ENCODE measurements around the gene VPS52.
A peak's percentile ranks its signal among the peaks of the same experiment; 100 is the strongest.

Gene VPS52

GRCh38 chr6:33215271-33216116, 56.2 kb downstream of the VPS52 start:
- H3K4me3 ChIP-seq (ENCODE audit: low read length) = no peak overlapping the region
- no peak for TF ChIP-seq CTCF (IDR thresholded peaks at IDR 0.05; ENCODE audit: insufficient read depth, low read depth, low read length, missing control alignments)
- no peak for DNase-seq (ENCODE audit: low read depth)

GRCh38 chr6:33213989-33214335, 57.7 kb downstream of the VPS52 start:
- TF ChIP-seq CTCF (IDR thresholded peaks at IDR 0.05; ENCODE audit: insufficient read depth, low read depth, low read length, missing control alignments) = no peak
- peak overlapping the region; percentile 58 for H3K4me3 ChIP-seq (ENCODE audit: low read length)

GRCh38 chr6:33213166-33213988, 58.3 kb downstream of the VPS52 start:
- H3K4me3 ChIP-seq (ENCODE audit: low read length) = peak overlapping the region; percentile 58
- no peak for DNase-seq (ENCODE audit: low read depth)
- TF ChIP-seq CTCF (IDR thresholded peaks at IDR 0.05; ENCODE audit: insufficient read depth, low read depth, low read length, missing control alignments) = no peak

More at GRCh38 chr6:33213989-33214335, 57.7 kb downstream of the VPS52 start:
- DNase-seq (ENCODE audit: low read depth) = no peak

- DNase-seq (ENCODE audit: low read depth) = no peak
- H3K4me3 ChIP-seq (ENCODE audit: low read length) = peak overlapping the region; percentile 58
- no peak for TF ChIP-seq CTCF (IDR thresholded peaks at IDR 0.05; ENCODE audit: insufficient read depth, low read depth, low read length, missing control alignments)
Observed at GRCh38 chr6:33212857-33213165, 58.9 kb downstream of the VPS52 start.

GRCh38 chr6:33211666-33212422, 59.8 kb downstream of the VPS52 start:
- no peak overlapping the region for H3K4me3 ChIP-seq (ENCODE audit: low read length)
- TF ChIP-seq CTCF (IDR thresholded peaks at IDR 0.05; ENCODE audit: insufficient read depth, low read depth, low read length, missing control alignments) = no peak
- DNase-seq (ENCODE audit: low read depth) = no peak

- no peak for DNase-seq (ENCODE audit: low read depth)
- no peak for TF ChIP-seq CTCF (IDR thresholded peaks at IDR 0.05; ENCODE audit: insufficient read depth, low read depth, low read length, missing control alignments)
- H3K4me3 ChIP-seq (ENCODE audit: low read length) = no peak overlapping the region
Observed at GRCh38 chr6:33211136-33211535, 60.5 kb downstream of the VPS52 start.

All from epithelial cell of esophagus (primary cell).